Camera-type eye (tissue), 1 donor: ENCODE data around the gene ARMC12. TPM values are rescaled to one million over a fixed set of nuclear protein-coding genes. Genes with fewer than 3 reads are reported as not detected.

Source experiments
- total RNA-seq: library from RNA; depleted of rRNA; stranded (reverse); fragments of >200 nt; gene quantifications from one replicate; pipeline ENCODE4 v1.2.3, GENCODE V29; 2014

The ARMC12 gene
- total RNA-seq: 0.38 TPM

DNA sequence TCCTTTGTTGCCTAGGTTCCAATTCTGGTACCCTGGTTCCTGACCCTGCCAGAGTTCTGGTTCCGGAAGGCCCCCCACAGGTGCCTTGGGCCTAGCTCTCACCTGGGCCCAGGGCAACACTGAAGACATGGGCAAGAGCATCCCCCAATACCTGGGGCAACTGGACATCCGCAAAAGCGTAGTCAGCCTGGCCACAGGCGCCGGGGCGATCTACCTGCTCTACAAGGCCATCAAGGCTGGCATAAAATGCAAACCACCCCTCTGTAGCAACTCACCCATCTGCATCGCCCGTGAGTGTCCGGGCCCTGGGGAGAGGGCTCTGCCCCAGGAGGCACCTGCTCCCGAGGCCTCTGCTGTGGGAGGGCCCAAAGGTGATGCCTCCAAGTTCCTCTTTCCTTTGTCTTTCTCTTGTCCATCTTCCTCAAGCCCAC lies at the start of gene ARMC12:
ARMC12 (plus strand) TSS at position 51 of the 431 bp plus-strand sequence; CDS start at position 128, 77 bp downstream.

DNA sequence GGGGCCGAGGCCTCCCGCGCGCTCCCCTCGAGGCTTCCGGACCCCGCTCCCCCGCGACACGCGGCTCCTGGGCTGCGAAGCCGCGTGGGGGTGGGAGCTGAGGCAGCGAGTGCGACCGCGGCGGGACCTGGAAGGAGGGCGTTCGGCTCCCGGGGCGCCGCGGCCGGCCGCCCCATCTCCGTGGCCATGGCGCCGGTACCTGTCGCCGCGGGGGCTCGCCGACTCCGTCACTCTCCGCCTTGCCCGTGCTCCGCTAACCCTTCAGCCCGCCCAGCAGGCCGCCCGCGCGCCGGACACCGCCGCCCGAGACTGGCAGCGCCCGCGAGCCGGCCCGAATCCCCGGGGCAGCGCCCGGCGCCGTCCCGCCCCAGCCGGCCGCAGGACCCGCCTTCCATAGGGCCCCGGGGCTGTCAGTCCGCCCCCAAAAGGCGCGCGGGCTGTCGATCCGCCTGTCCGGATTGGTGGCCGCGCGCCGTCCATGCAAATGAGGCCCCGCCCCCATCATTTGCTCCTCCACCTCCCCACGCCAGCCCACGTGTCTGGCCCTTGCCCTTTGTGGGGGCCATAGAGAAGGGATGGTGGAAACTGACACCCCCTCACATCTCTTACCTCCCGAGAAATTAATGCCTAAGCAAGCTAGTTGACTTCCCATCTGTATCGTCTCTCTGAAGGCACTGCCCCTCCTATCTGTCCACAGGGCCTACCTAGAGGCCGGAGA lies 48.1 kb upstream of the ARMC12 start, which contains the start of gene FKBP5:
FKBP5 (minus strand) TSS at position 311 of the 718 bp plus-strand sequence. CDS start 46,091 bp downstream, outside the sequence.

GRCh38 chr6:35776364-35777215 lies 39.8 kb downstream of the ARMC12 start, which contains the start of gene CLPSL2:
CLPSL2 (plus strand) TSS chr6:35776598; CDS start chr6:35776619, 21 bp downstream.

DNA sequence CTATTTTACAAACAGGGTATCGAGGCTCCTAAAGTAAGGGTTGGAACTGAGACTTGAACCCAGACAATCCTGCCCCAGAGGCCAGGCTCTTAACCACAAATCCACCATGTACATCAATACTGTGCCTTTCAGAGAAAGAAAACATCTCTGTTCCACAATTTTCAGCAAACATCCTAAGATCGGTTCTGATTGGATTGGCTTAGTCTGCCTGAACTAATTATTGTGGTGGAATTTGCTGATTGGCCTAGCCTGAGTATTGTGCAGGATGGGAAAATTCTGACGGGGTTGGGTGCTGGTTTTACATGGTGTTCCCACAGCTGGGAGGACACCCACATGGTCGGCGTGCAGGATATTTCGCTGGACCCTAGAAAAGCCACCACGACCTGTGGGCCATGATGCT lies 43.9 kb downstream of the ARMC12 start, which contains the start of gene CLPSL1:
CLPSL1 (plus strand) TSS at position 301 of the 400 bp plus-strand sequence; CDS start at position 393, 92 bp downstream.

Other genes with a start within 250 kb of the ARMC12 start
- 11.1 TPM for gene TEAD3, start 240.0 kb upstream of the ARMC12 start, total RNA-seq
- gene TULP1, start 224.1 kb upstream of the ARMC12 start, total RNA-seq: 78.5 TPM
- 12.7 TPM for gene FKBP5, start 48.1 kb upstream of the ARMC12 start, total RNA-seq
- not detected for gene CLPSL2, start 39.6 kb downstream of the ARMC12 start, total RNA-seq
- not detected for gene CLPSL1, start 44.0 kb downstream of the ARMC12 start, total RNA-seq
- gene CLPS, start 60.3 kb downstream of the ARMC12 start, total RNA-seq: not detected
- 0.27 TPM for gene LHFPL5, start 68.3 kb downstream of the ARMC12 start, total RNA-seq
- 96.9 TPM for gene SRPK1, start 184.1 kb downstream of the ARMC12 start, total RNA-seq